ENCODE measurements around the gene TNK2. TPM values are rescaled to one million over a fixed set of nuclear protein-coding genes. Genes with fewer than 3 reads are reported as not detected.
"Not testable (repeated sequence)": the region's sequence is repeated elsewhere in the genome, so short reads cannot be mapped to it uniquely, and the experiment has no call there.

The TNK2 gene
- total RNA-seq, 1 experiment from 2014 or later = 30.3 TPM

DNA sequence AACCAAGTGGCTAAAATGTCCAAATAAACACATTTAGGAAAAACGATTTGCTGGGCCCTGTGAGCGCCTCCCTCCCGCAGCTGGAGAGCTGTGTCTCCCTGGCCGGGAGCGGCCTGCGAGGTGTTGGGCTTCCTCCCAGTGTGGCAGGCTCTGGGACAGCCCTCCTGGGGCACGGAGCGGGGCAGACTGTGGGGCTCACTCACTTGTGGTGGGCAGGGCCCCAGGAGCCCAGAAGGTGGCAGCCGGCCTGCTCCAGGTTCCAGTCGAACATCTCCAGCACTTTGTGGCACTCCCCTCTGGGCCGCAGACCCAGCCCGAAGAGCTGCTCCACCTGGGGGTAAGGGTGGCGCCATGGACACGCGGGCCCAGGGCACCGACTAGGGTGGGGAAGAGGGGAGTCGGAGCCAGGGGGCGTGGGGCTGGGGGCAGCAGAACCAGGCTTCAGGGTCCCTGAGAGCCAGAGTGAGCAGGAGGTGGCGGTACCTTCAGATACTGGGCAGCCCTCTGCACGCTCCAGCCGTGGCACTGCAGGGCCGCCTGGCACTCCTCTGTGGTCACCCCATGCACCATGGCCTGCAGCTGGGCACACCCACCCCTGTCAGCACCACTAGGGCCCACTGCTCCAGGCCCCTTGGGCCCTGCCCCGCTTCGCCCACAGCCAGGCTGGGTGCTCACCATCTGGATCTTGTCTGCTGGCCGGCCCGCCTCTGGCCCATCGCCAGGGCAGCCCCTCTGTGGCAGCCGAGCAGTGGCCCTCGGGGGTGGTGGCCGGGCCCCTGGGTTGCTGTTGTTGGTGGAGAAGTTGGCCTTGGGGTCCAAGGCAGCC lies 41.5 kb downstream of the TNK2 start:
- DNase-seq = peak; percentile 56
- Histone ChIP-seq H3K27me3 (ENCODE audit: control insufficient read depth, insufficient read depth, low read length) (no peaks in the 10 kb centered on the region), H3K4me3 (ENCODE audit: insufficient read depth, low read depth, low read length) (no peak overlapping the region), H3K36me3 (replicated peaks; ENCODE audit: control insufficient read depth, insufficient read depth, low read length) (peaks cover 5% of the 10 kb centered on the region)

DNA sequence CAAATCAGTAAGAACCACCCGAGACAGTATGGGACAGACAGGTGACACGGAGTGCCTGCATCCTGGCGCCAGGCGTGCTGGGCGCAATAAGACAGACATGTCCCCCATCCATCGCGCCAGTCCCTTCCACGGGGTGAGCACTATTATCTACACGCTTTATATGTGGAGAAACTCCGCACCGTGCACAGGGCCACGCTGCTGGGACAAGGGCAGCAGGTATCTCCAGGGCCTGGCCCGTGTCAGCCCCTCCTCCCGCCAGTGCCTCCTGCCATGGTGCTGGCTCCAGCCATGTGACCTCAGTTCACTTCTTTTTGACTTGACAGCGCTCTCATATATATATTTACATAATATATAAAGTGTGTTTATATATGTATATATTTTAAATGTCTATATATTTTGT lies 42.6 kb downstream of the TNK2 start:
- Histone ChIP-seq H3K27me3 (ENCODE audit: control insufficient read depth, insufficient read depth, low read length) (no peaks in the 10 kb centered on the region), H3K36me3 (replicated peaks; ENCODE audit: control insufficient read depth, insufficient read depth, low read length) (peaks cover 2% of the 10 kb centered on the region), H3K4me3 (ENCODE audit: insufficient read depth, low read depth, low read length) (no peak overlapping the region)
- DNase-seq = peak; percentile 40

- DNase-seq = peak; percentile 96
Measured at GRCh38 chr3:195863121-195864061, 45.0 kb downstream of the TNK2 start.

DNA sequence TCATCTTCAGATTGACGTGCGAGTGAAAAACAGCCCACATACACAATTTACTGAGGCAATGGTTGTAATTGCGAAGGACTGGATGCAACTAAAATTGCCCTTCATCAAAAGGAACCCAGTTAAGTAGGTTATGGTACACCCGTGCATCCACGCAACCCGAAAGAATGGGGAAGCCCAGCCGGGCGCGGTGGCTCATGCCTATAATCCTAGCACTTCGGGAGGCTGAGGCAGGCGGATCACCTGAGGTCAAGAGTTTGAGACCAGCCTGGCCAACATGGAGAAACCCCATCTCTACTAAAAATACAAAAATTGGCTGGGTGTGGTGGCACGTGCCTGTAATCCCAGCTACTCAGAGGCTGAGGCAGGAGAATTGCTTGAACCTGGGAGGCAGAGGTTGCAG lies 46.0 kb downstream of the TNK2 start:
- H3K36me3 ChIP-seq (replicated peaks; ENCODE audit: control insufficient read depth, insufficient read depth, low read length); H3K27me3 ChIP-seq (ENCODE audit: control insufficient read depth, insufficient read depth, low read length); H3K4me3 ChIP-seq (ENCODE audit: insufficient read depth, low read depth, low read length); DNase-seq: not testable (repeated sequence)

More at GRCh38 chr3:195863121-195864061, 45.0 kb downstream of the TNK2 start:
- no peaks in the 10 kb centered on the region; the same call in 1 of the 2 replicates for H3K36me3 ChIP-seq (replicated peaks; ENCODE audit: control insufficient read depth, insufficient read depth, low read length)
- no peak overlapping the region for H3K4me3 ChIP-seq (ENCODE audit: insufficient read depth, low read depth, low read length)
- no peaks in the 10 kb centered on the region for H3K27me3 ChIP-seq (ENCODE audit: control insufficient read depth, insufficient read depth, low read length)

GRCh38 chr3:195860456-195860855 lies 47.9 kb downstream of the TNK2 start:
- no peak overlapping the region for H3K4me3 ChIP-seq (ENCODE audit: insufficient read depth, low read depth, low read length)
- no peaks in the 10 kb centered on the region for H3K27me3 ChIP-seq (ENCODE audit: control insufficient read depth, insufficient read depth, low read length)
- H3K36me3 ChIP-seq (replicated peaks; ENCODE audit: control insufficient read depth, insufficient read depth, low read length) = no peaks in the 10 kb centered on the region
- DNase-seq = no peak

GRCh38 chr3:195859846-195860411 lies 48.4 kb downstream of the TNK2 start:
- Histone ChIP-seq H3K27me3 (ENCODE audit: control insufficient read depth, insufficient read depth, low read length) (no peaks in the 10 kb centered on the region), H3K4me3 (ENCODE audit: insufficient read depth, low read depth, low read length) (no peak overlapping the region), H3K36me3 (replicated peaks; ENCODE audit: control insufficient read depth, insufficient read depth, low read length) (no peaks in the 10 kb centered on the region)
- DNase-seq = peak; percentile 46

- Histone ChIP-seq H3K4me3 (ENCODE audit: insufficient read depth, low read depth, low read length) (no peak overlapping the region), H3K27me3 (ENCODE audit: control insufficient read depth, insufficient read depth, low read length) (no peaks in the 10 kb centered on the region), H3K36me3 (replicated peaks; ENCODE audit: control insufficient read depth, insufficient read depth, low read length) (no peaks in the 10 kb centered on the region)
- DNase-seq = peak; percentile 96
Measured at GRCh38 chr3:195859061-195859845, 49.1 kb downstream of the TNK2 start.

DNA sequence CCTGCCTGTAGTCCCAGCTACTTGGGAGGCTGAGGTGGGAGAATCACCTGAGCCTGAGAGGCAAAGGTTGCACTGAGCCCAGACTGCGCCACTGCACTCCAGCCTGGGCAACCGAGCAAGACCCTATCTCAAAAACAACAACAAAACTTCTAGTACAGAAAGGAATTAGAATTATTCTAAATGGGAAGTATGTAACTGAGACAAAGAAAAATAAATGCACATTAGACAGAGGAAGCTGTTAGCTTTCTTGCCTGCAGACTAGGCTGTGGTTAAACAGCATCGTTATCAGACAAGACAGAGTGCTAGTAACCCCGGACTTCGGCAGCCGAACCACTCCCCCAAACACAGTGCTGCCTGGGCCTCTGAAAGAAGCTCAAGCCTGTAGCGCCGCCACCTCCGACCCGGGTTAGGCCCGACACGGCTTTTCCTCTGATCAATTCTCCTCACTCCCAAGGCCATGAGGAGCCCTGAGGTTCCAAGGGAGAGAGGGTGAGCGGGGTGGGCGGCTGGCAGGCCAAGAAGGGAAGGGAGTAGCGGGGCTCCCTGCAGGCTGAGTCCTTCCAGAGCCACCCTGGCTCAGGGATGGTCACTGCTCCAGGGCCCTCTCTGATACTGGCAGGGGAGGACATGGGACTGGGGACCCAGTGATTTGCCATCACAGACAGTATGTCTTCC lies 51.8 kb downstream of the TNK2 start:
- H3K36me3 ChIP-seq (replicated peaks; ENCODE audit: control insufficient read depth, insufficient read depth, low read length) = no peaks in the 10 kb centered on the region
- no peaks in the 10 kb centered on the region for H3K27me3 ChIP-seq (ENCODE audit: control insufficient read depth, insufficient read depth, low read length)
- no peak for DNase-seq
- no peak overlapping the region for H3K4me3 ChIP-seq (ENCODE audit: insufficient read depth, low read depth, low read length)

DNA sequence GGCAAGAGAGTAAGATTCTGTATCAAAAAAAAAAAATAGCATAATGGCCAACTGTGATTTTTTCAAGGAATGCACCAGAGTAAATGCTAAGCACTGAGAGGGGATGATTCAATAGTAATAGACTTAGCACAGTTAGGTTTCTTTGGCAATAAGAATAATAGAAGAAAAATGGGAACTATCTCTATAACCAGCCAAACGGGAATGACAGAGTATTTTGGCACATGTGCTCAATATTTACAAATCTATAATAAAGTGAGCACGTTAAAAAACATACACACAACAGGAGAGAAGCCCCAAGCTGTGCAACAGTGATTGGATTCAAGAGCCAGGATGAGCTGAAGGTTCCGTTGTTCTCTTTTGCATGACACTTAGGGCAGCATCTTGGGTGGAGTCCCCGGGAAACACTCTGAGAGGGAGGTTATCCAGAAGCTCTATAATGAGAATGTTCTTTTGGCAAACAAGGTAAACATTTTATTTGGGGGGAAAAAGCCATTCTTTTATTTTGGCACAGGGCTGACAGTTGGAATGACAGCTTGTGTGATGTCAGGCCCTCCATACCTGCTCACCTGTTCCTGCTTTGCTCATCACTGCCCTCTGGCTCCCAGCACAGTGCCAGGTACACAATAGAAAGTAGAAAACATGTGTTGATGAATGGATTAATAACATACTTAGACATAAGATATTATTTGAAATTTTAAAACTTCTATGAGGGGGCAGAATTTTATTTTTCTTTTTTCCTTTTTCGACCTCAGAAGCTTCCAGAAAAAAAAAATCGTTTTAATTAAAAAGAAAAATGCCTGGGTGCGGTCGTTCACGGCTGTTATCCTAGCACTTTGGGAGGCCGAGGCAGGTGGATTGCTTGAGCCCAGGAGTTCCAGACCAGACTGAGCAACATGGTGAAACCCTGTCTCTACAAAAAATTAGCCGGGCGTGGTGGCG lies 52.6 kb downstream of the TNK2 start:
- no peaks in the 10 kb centered on the region for H3K27me3 ChIP-seq (ENCODE audit: control insufficient read depth, insufficient read depth, low read length)
- DNase-seq = peak; percentile 62
- H3K4me3 ChIP-seq (ENCODE audit: insufficient read depth, low read depth, low read length) = no peak overlapping the region
- no peaks in the 10 kb centered on the region for H3K36me3 ChIP-seq (replicated peaks; ENCODE audit: control insufficient read depth, insufficient read depth, low read length)

- Histone ChIP-seq H3K4me3 (ENCODE audit: insufficient read depth, low read depth, low read length) (no peak overlapping the region), H3K36me3 (replicated peaks; ENCODE audit: control insufficient read depth, insufficient read depth, low read length) (no peaks in the 10 kb centered on the region), H3K27me3 (ENCODE audit: control insufficient read depth, insufficient read depth, low read length) (no peaks in the 10 kb centered on the region)
- DNase-seq = no peak
Measured at GRCh38 chr3:195854628-195855294, 53.6 kb downstream of the TNK2 start.

DNA sequence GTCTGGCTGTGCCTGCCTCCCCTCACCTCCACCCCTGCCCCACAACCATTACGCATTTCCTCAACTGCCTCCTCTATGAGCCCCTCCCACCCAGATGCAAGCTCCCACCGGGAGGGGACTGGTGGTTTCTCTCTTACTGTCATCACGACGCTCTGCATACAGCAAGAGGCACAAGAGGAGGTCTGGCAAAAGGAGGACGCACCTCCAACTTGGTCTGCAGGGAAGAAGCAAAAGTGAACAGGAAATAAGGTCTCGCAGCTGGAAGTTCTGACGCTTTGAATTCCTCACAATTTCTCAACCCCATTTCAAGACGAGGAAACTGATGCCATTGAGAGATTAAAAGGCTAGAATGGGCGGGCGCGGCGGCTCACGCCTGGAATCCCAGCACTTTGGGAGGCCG lies 54.4 kb downstream of the TNK2 start:
- Histone ChIP-seq H3K4me3 (ENCODE audit: insufficient read depth, low read depth, low read length) (no peak overlapping the region), H3K36me3 (replicated peaks; ENCODE audit: control insufficient read depth, insufficient read depth, low read length) (no peaks in the 10 kb centered on the region), H3K27me3 (ENCODE audit: control insufficient read depth, insufficient read depth, low read length) (no peaks in the 10 kb centered on the region)
- DNase-seq = peak; percentile 67

- Histone ChIP-seq H3K36me3 (replicated peaks; ENCODE audit: control insufficient read depth, insufficient read depth, low read length) (no peaks in the 10 kb centered on the region), H3K27me3 (ENCODE audit: control insufficient read depth, insufficient read depth, low read length) (no peaks in the 10 kb centered on the region), H3K4me3 (ENCODE audit: insufficient read depth, low read depth, low read length) (no peak overlapping the region)
- no peak for DNase-seq
Measured at GRCh38 chr3:195853036-195853435, 55.3 kb downstream of the TNK2 start.
